Stomach (tissue), 9 donors: ENCODE data around the gene RPP25L. TPM values are rescaled to one million over a fixed set of nuclear protein-coding genes. Genes with fewer than 3 reads are reported as not detected.

Experiments used
- DNase-seq, 2 donors: peaks; one replicate each; pipeline versions ENCODE4 v3.0.0 to v3.0.0-alpha.2; 2013 to 2019
- H3K27ac ChIP-seq, 5 donors: fragments of 200-600 bp in 4 of 5; sonication (generic) in 4 of 5; one replicate each; pipeline ENCODE4 v1.5.1; 2013 to 2019; ENCODE audit warnings: mild to moderate bottlenecking in 1 of 5, moderate library complexity in 1 of 5
- H3K27me3 ChIP-seq, 3 donors: fragments of 200-600 bp; sonication (generic); one replicate each; pipeline ENCODE4 v1.5.1; 2017 to 2019; ENCODE audit warnings: mixed run types in 1 of 3
- H3K36me3 ChIP-seq, 4 donors: fragments of 200-600 bp; sonication (generic); 1 replicate in 3 of 4; 2 replicates in 1 of 4; pipeline ENCODE4 v1.5.1; 2016 to 2019
- H3K4me1 ChIP-seq, 4 donors: fragments of 200-600 bp; sonication (generic); one replicate each; pipeline ENCODE4 v1.5.1; 2016 to 2019
- H3K4me3 ChIP-seq, 4 donors: fragments of 200-600 bp; sonication (generic) in 3 of 4; one replicate each; pipeline ENCODE4 v1.5.1; 2016 to 2019; ENCODE audit warnings: mild to moderate bottlenecking in 1 of 4
- H3K9me3 ChIP-seq, 4 donors: fragments of 200-600 bp; sonication (generic); one replicate each; pipeline ENCODE4 v1.5.1; 2016 to 2019
- CTCF ChIP-seq, 7 experiments: fragments of 450-650 bp in 4 of 7; fragments of 200-600 bp in 3 of 7; sonication (generic) in 3 of 7; IDR thresholded peaks; one replicate each; pipeline ENCODE4 v1.5.1; 2016 to 2019; ENCODE audit warnings: antibody characterized with exemption in 7 of 7, control low read depth in 2 of 7, mild to moderate bottlenecking in 1 of 7
- EP300 ChIP-seq: sonication (generic); formaldehyde crosslinking; IDR thresholded peaks from one replicate; pipeline ENCODE4 v1.6.1; 2017; ENCODE audit warnings: antibody characterized with exemption
- POLR2A ChIP-seq, 4 donors: fragments of 450-650 bp; IDR thresholded peaks; one replicate each; pipeline ENCODE4 v1.6.1; 2016; ENCODE audit warnings: antibody characterized with exemption in 4 of 4, control low read depth in 2 of 4, mild to moderate bottlenecking in 1 of 4, moderate library complexity in 1 of 4
- POLR2AphosphoS5 ChIP-seq, 3 donors: sonication (generic); formaldehyde crosslinking; IDR thresholded peaks; one replicate each; pipeline ENCODE4 v1.6.1; 2016; ENCODE audit warnings: antibody characterized with exemption in 3 of 3
- WGBS, 5 donors: extraction: QIAGEN DNeasy Blood & Tissue Kit in 3 of 5; methylation state at CpG; one replicate each; pipeline versions ENCODE4 v1.1.5 to v1.1.7; 2013 to 2018; 5-methylcytosine and 5-hydroxymethylcytosine counted together
- intact Hi-C: fragments of 100-400 bp; cut with DNase I; formaldehyde crosslinking; loops from one replicate; pipeline ENCODE4 v1.15.1; 2023; ENCODE audit warnings: low total_unique reads
- polyA plus RNA-seq, 3 donors: library from polyadenylated mRNA; stranded (reverse); fragments of 200-250 nt; gene quantifications; one replicate each; pipeline ENCODE4 v1.2.3, GENCODE V29; 2013
- total RNA-seq, 5 donors: library from RNA; depleted of rRNA; stranded (reverse); fragments of >200 nt; gene quantifications; one replicate each; pipeline versions ENCODE4 v1.1.0 to v1.2.3, GENCODE V29; 2014 to 2016
- donor health status: healthy with polysubstance abuse.
- donor health status: Bipolar disorder and iron deficiency.
- donor health status: healthy.

The RPP25L gene
- total and polyA plus RNA-seq, 8 donors: 2.9 to 49.5 (median 33.4) TPM

- Histone ChIP-seq H3K4me3 (peak overlapping the region; percentile 60 to 90 (median 69)), H3K9me3 (no peaks in the 10 kb centered on the region), H3K27me3 (no peaks in the 10 kb centered on the region), H3K27ac (peak overlapping the region; percentile 83 to 91 (median 86)), H3K4me1 (peaks cover 22 to 40% (median 34%) of the 10 kb centered on the region in 4 donors), H3K36me3 (peaks cover 0 to 17% (median 9%) of the 10 kb centered on the region in 4 donors)
- TF ChIP-seq EP300 (no peak), POLR2A (IDR thresholded peaks at IDR 0.05) (no peak), POLR2AphosphoS5 (IDR thresholded peaks at IDR 0.05) (no peak), CTCF (IDR thresholded peaks at IDR 0.05) (no peak)
- 8 to 11% (median 8%) methylated on average over 13 to 23 of the region's 23 CpGs for WGBS, 5 donors
- intact Hi-C loops: no loop called here
- peak in 1 of 2 donors; percentile 39 for DNase-seq
Measured at GRCh38 chr9:34636791-34637355, 25.0 kb upstream of the RPP25L start.

DNA sequence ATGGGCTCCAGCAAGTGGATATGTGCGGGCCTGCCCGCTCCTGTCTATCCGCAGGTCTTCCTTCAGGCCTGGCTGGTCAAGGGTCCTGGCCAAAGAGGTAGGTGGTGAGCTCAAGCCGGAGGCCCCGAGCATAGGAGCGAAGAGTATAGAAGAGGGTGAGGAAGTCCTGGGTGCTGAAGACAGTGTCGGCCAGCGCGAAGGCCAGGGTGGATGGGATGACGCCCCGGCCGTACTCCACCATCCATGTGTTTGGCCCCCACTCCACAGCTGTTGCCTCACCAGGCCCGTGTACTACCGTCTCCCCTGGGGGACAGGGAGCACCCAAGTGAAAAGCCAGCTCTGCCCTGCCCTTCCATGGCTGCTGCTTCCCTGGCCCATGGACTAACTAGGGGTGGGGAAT is 23.7 kb upstream of the RPP25L start:
- H3K9me3 ChIP-seq: no peaks in the 10 kb centered on the region
- intact Hi-C loops: no loop called here
- no peak for DNase-seq

DNA sequence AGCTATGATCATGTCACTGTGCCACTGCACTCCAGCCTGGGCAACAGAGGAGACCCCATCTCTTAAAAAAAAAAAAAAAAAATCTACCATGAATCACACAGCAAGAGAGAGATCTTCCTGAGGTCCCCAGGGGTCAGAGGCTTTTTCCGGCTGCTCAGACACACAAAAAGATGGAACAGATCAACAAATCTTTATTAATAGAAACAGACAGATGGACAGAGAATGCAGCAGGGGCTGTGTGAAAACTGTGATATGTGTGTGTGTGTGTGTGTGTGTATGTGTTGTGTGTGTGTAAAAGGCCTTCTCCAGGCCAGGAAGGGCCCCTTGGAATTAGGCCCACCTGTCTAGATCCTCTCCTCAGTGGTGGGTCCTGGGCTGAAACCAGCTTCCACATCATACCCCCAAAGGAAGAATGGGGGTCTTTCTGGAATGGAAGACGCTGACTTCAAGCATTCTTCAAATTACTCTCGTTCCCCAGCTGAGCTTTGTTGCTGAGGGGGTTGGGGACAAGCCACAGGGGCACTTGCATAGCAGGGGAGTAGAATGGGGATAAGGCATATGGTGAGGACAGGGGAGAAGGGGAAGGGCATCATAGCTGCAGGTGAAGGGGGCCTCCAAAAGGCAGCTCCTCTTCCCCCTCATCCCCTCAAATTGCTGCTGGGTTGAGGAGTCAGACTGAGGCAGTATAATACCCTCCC is 22.8 kb upstream of the RPP25L start:
- Histone ChIP-seq H3K4me1 (peaks cover 22 to 40% (median 34%) of the 10 kb centered on the region in 4 donors), H3K27me3 (peaks cover 0 to 16% (median 14%) of the 10 kb centered on the region in 3 donors), H3K9me3 (no peaks in the 10 kb centered on the region), H3K36me3 (peaks cover 0 to 17% (median 9%) of the 10 kb centered on the region in 4 donors), H3K27ac (no peak overlapping the region), H3K4me3 (no peak overlapping the region)
- TF ChIP-seq CTCF (IDR thresholded peaks at IDR 0.05): no peak
- TF ChIP-seq POLR2AphosphoS5 (IDR thresholded peaks at IDR 0.05): no peak
- TF ChIP-seq EP300: no peak
- no peak for TF ChIP-seq POLR2A (IDR thresholded peaks at IDR 0.05)
- no peak for DNase-seq
- intact Hi-C loops: no loop called here
- WGBS, 5 donors: 71 to 86% (median 80%) methylated on average over 3 of the region's 3 CpGs

More for the DNA sequence above, 23.7 kb upstream of the RPP25L start:
- Histone ChIP-seq H3K36me3 (peaks cover 0 to 17% (median 9%) of the 10 kb centered on the region in 4 donors), H3K4me1 (peaks cover 22 to 40% (median 34%) of the 10 kb centered on the region in 4 donors), H3K27ac (no peak overlapping the region), H3K4me3 (no peak overlapping the region), H3K27me3 (peaks cover 0 to 7% (median 5%) of the 10 kb centered on the region in 3 donors)
- WGBS, 5 donors: 89 to 95% (median 95%) methylated on average over 13 to 14 of the region's 14 CpGs
- TF ChIP-seq POLR2A (IDR thresholded peaks at IDR 0.05): no peak
- no peak for TF ChIP-seq EP300
- no peak for TF ChIP-seq POLR2AphosphoS5 (IDR thresholded peaks at IDR 0.05)
- TF ChIP-seq CTCF (IDR thresholded peaks at IDR 0.05): no peak

GRCh38 chr9:34633851-34634550 is 22.1 kb upstream of the RPP25L start:
- intact Hi-C loops: no loop called here
- Histone ChIP-seq H3K4me1 (peaks cover 27 to 44% (median 38%) of the 10 kb centered on the region in 4 donors), H3K9me3 (no peaks in the 10 kb centered on the region), H3K27ac (no peak overlapping the region), H3K36me3 (peaks cover 0 to 17% (median 9%) of the 10 kb centered on the region in 4 donors), H3K4me3 (no peak overlapping the region), H3K27me3 (peaks cover 0 to 23% (median 21%) of the 10 kb centered on the region in 3 donors)
- 18 to 22% (median 21%) methylated on average over 3 of the region's 3 CpGs for WGBS, 5 donors
- peak in 5 of 7 experiments; percentile 39 to 80 (median 77) for TF ChIP-seq CTCF (IDR thresholded peaks at IDR 0.05)
- TF ChIP-seq POLR2AphosphoS5 (IDR thresholded peaks at IDR 0.05): peak in 1 of 3 donors; percentile 55
- no peak for TF ChIP-seq EP300
- peak; percentile 65 to 88 for DNase-seq
